ENCODE measurements around the gene CTCF. TPM values are rescaled to one million over a fixed set of nuclear protein-coding genes. Genes with fewer than 3 reads are reported as not detected.
A peak's percentile ranks its signal among the peaks of the same experiment; 100 is the strongest.

The CTCF gene
- total RNA-seq, 1 donor from 2014 or later, result 45.0 TPM

GRCh38 chr16:67650023-67650422 lies 87.7 kb downstream of the CTCF start:
- H3K4me3 ChIP-seq (ENCODE audit: low read depth, low read length), result no peak overlapping the region
- H3K27me3 ChIP-seq (ENCODE audit: control insufficient read depth, insufficient read depth, low read length), result peaks cover 92% of the 10 kb centered on the region
- DNase-seq (ENCODE audit: low read depth), result no peak
- H3K36me3 ChIP-seq (ENCODE audit: control insufficient read depth, insufficient read depth, low read length), result no peaks in the 10 kb centered on the region
- TF ChIP-seq CTCF (IDR thresholded peaks at IDR 0.05; ENCODE audit: insufficient read depth, low read length, poor library complexity, severe bottlenecking), result no peak

DNA sequence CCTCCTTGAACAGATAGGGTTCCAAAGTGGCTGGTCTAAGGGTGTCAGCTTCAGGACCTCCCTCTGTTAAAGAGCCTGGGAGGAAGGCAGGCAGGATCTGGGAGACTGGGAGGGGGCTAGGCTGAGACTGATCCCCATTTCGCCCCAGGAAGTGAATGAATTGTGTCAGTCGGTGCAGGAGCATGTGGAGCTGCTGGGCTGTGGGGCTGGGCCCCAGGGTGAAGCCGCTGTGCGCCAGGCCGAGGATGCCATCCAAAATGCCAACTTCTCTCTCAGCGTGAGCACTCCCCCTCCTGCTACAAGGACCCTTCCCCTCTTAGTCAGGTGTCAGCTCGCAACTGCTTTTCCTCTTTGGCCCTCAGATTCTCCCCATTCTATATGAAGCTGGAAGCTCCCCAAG lies 88.7 kb downstream of the CTCF start:
- peaks cover 82% of the 10 kb centered on the region for H3K27me3 ChIP-seq (ENCODE audit: control insufficient read depth, insufficient read depth, low read length)
- TF ChIP-seq CTCF (IDR thresholded peaks at IDR 0.05; ENCODE audit: insufficient read depth, low read length, poor library complexity, severe bottlenecking), result no peak
- H3K4me3 ChIP-seq (ENCODE audit: low read depth, low read length), result no peak overlapping the region
- no peak for DNase-seq (ENCODE audit: low read depth)
- no peaks in the 10 kb centered on the region for H3K36me3 ChIP-seq (ENCODE audit: control insufficient read depth, insufficient read depth, low read length)

DNA sequence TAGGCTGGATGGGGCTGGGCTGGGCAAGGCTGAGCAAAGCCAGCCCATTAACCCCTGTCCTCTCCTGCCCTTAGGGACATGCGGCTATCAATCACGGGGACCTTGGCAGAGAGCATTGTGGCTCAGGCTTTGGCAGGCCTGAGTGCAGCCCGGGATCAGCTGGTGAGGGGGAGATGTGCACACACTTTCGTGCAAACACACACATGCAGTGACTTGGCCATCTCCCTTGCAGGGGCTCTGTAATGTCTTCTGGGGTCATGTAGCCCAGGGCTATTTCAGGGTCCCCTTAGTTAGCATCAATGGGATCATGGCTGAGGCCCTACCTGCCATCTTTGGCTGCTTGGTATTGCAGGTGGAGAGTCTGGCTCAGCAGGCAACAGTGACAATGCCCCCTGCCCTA lies 89.5 kb downstream of the CTCF start:
- H3K27me3 ChIP-seq (ENCODE audit: control insufficient read depth, insufficient read depth, low read length), result peaks cover 76% of the 10 kb centered on the region
- no peak for DNase-seq (ENCODE audit: low read depth)
- no peak for TF ChIP-seq CTCF (IDR thresholded peaks at IDR 0.05; ENCODE audit: insufficient read depth, low read length, poor library complexity, severe bottlenecking)
- no peaks in the 10 kb centered on the region for H3K36me3 ChIP-seq (ENCODE audit: control insufficient read depth, insufficient read depth, low read length)
- H3K4me3 ChIP-seq (ENCODE audit: low read depth, low read length), result no peak overlapping the region

DNA sequence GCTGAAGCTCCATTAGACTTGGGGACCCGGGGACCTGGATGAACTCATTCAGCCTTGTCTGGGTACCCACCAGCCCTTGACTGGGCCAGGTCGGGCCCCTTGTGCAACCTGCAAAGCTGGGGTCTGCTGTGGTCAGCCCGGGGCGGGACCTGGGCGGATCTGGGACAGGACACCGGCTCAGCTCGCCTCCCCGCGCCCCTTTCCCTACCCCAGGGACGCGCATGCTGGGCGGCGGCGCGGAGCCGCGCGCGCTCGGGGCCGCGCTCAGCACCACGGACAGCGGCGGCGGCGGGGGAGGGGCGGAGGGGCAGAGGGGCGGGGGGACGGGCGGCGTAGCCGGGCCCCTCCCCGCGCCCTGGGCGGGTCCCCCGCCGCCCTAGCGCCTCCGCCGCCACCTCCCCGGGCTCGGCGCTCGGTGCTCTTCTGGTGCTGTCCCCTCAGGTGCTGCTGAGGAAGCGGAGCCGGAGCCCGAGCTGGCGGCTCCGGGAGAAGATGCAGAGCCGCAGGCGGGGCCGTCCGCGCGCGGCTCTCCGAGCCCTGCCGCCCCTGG lies 90.3 kb downstream of the CTCF start:
- H3K4me3 ChIP-seq (ENCODE audit: low read depth, low read length), result peak overlapping the region; percentile 14
- no peak for TF ChIP-seq CTCF (IDR thresholded peaks at IDR 0.05; ENCODE audit: insufficient read depth, low read length, poor library complexity, severe bottlenecking)
- peaks cover 69% of the 10 kb centered on the region for H3K27me3 ChIP-seq (ENCODE audit: control insufficient read depth, insufficient read depth, low read length)
- no peaks in the 10 kb centered on the region for H3K36me3 ChIP-seq (ENCODE audit: control insufficient read depth, insufficient read depth, low read length)
- no peak for DNase-seq (ENCODE audit: low read depth)

DNA sequence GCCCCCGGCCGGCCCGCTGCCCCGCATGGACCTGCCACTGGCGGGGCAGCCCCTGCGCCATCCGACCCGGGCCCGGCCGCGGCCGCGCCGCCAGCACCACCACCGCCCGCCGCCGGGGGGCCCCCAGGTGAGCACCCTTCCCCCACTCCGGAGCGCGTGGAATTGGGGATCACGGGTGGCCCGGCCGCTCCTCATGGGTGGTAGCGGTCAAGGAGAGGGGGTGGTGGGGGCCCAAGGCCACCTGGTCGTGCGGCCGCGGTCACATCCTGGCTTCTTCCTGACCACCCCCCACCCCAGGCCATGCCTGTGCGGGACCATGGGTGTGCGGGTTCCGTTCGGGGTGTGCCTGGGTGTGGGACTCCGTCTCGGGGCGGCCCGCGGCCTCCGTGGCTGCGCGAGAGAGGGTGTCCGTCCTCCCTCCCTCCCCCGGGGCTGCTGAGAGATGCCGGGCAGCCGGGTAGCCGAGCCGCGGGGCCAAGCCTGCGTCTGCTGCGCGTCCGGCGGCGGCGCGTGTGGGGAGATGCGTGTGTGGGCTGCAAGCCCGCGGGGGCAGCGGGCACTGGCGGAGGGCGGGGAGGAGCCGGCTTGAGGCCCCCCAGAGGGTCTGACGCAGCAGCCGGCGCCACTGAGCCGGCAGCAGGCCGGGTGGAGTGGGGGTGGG lies 90.9 kb downstream of the CTCF start:
- DNase-seq (ENCODE audit: low read depth), result no peak
- Histone ChIP-seq H3K27me3 (ENCODE audit: control insufficient read depth, insufficient read depth, low read length) (peaks cover 63% of the 10 kb centered on the region), H3K36me3 (ENCODE audit: control insufficient read depth, insufficient read depth, low read length) (no peaks in the 10 kb centered on the region), H3K4me3 (ENCODE audit: low read depth, low read length) (peak overlapping the region; percentile 29)
- peak; percentile 15 for TF ChIP-seq CTCF (IDR thresholded peaks at IDR 0.05; ENCODE audit: insufficient read depth, low read length, poor library complexity, severe bottlenecking)

Data from kidney epithelial cell (primary cell).